GM21390 (cell line): ENCODE measurements around the gene TRIM10.
"Not testable (repeated sequence)": the region's sequence is repeated elsewhere in the genome, so short reads cannot be mapped to it uniquely, and the experiment has no call there.

Experiments
- ATAC-seq: cut with Tn5 transposase; IDR thresholded peaks from one replicate; pipeline ENCODE4 v1.9.1; 2021; ENCODE audit not compliant: unreplicated experiment

Gene TRIM10

GRCh38 chr6:30130887-30131862, 29.8 kb downstream of the TRIM10 start:
- ATAC-seq = no peak

- ATAC-seq = no peak
These were observed 30.8 kb downstream of the TRIM10 start for GRCh38 chr6:30130179-30130679.

- ATAC-seq = no peak
These were observed 31.5 kb downstream of the TRIM10 start for GRCh38 chr6:30129265-30130178.

DNA sequence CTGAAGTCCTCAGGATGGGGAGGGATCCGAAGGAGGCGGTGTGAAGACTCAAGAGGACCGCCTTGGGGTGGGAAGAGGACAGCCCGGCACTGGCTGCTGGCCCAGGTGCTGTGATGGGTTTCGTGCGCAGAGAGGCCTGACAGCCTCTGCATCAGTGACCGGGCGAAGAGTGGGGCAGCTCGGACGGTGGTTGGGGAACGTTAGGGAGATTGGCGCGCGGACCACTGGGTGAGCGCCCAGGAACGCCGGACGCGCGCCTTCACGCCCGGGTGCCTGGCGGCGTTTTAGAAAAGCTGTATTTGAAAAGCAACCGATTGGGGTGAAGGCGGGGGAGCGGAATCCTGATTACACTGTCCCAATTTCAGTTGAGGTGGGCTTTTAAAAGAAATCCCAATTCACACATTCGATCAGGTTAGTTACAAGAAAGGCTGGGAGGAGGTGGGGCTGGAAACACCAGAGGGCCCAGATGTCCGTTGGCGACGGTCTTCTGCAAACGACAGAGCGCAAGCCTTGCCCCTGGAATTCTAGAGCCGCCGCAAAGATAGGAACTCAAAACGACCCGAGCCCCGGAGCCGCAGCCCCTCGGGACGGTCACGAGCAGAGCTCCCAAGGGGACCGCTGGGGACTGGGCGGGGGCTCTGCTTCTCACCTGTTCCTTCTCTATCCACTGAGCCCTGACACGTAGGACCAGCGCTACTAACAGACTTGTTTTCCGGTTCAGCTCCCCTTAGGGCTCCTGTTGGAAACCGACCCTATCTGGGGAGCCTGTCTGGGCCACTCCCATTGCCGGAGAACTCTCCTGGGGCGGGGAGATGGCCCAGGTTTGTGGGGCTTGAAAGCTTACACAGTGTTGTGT, 33.5 kb downstream of the TRIM10 start:
- no peak for ATAC-seq

DNA sequence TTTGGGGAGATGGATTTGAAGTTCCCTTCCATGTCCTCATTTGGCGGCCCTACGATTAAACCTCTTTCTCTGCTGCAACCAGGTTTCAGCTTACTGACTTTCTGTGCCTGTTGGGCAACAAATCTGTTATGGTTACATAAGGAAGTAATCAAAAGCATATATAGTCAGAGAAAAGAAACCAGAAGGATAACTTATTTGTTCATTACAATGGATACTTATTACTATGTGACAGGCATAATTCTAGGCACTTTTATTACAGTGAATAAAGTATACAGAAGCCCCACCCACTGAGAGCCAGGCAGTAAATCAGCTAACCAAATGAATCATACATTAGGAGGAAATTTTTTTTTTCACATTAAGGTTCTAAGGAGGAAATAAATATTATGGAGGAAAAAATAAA, 38.5 kb downstream of the TRIM10 start:
- no peak for ATAC-seq

DNA sequence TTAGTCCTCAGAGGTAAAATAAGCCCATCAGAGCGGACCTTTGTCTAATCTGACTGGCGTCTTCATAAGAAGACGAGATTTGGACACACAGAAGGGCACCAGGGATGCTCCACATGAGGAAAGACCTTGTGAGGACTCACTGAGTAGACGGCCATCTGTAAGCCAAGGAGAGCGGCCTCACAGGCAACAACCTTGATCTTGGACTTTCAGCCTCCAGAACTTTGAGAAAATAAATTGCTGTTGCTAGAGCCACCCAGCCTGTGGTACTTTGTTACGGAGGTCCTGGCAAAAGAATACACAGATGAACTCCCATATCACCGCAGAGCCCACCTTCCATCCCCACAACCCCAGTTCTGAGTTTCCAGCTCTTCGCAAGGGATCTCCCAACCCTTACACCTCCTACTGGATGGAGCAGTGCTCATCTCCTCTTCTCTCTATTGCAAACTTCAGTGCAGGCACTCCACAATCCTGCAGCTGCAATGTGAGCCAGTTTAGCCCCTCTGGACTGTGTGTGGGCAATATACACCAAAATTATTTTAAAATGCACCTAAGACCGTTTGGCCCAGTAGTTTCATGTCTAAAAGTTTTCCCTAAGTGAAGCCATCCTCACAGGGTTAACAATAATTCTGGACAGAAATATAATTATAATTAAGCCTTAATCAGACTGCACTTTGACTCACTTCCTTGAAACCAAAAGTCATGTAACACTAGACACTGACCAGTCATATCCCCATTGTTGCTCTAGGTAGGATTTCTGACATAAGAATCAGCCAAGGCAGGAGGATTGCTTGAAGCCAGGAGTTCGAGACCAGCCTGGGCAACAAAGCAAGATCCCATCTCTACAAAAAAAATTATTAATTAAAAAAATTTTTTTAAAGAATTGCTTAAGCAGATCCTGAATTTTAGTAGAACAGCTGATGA, 39.3 kb downstream of the TRIM10 start:
- ATAC-seq = no peak

DNA sequence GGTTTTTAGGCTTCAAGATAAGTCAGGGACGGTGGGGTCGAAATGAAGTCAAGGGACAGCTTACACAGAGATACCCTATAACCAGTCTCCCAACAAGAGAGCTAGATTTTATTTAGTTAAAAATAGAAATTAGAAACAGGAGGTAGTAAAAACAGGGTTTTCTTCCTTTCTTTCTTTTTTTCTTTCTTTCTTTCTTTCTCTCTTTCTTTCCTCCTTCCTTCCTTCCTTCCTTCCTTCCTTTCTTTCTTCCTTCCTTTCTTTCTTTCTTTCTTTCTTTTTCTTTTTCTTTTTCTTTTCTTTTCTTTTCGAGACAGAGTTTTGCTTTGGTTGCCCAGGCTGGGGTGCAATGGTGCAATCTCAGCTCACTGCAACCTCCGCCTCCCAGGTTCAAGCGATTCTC, 42.3 kb downstream of the TRIM10 start:
- ATAC-seq = not testable (repeated sequence)

GRCh38 chr6:30116724-30117123, 44.3 kb downstream of the TRIM10 start:
- ATAC-seq = no peak

- no peak for ATAC-seq
These were observed 47.2 kb downstream of the TRIM10 start for GRCh38 chr6:30113841-30114240.

DNA sequence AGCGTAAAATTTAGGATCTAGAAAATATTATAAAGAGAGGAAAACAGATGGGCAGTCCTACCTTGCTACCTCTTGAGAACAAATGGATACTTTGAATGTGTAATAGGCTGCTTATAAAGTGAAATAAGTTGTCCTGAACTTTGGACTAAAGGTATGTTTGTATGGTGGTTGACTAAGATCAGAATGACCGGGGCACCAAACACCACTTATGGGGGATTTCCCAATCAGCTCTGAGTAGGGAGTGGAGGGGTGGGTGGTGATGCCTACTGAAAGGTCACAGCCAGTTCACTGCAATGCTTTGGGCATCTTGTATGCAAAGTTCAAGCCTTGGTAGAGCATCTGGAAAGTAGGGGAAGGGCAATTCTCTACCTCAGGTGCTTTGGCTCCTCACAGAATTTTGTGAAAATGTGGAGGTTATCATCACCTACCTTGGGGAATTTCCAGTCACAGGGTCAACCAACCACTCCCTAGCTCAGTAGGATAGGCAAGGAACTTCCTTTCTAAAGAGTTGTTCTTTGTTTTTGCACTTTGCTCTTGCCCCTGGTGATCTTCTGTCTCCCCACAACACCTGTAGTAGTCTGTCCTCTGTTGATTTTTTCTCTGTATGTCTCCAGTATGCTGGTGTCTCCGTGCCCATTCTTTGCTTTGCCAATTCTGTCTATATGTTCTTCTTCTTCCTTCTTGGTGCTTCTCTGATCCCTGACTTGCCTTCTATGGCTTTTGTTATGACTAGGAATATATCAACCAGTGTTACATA, 47.8 kb downstream of the TRIM10 start, which contains the start of gene TRIM31:
TRIM31 (minus strand) TSS at position 88 of the 757 bp plus-strand sequence. CDS start 285 bp downstream, outside the sequence.
- ATAC-seq = peak; percentile 46

DNA sequence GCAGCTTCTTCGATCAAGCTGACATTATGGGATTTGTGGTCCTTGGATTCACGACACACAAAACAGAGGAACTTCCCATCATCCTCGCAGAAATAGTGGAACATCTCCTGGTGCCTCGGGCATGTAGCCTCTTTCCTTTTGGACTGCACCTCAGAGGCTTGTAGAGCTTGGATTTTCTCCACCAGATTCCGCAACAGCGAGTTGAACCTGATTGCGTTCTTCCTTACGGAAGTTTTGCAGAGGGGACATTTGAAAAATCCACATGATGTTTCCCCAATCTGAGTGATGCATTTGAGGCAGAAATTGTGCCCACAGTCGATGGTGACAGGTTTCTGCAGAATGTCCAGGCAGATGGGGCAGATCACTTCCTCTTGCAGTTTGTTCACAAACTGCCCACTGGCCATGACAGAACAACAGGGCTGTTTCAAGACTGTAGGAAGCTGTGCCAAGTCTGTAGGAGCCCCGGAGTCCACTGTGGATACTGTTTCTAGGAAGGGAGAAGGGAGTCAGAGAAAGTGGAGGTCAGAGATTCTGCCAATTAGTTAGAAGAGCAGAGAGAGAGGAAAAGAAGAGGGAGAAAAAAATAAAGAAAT, 48.5 kb downstream of the TRIM10 start:
- ATAC-seq = no peak

DNA sequence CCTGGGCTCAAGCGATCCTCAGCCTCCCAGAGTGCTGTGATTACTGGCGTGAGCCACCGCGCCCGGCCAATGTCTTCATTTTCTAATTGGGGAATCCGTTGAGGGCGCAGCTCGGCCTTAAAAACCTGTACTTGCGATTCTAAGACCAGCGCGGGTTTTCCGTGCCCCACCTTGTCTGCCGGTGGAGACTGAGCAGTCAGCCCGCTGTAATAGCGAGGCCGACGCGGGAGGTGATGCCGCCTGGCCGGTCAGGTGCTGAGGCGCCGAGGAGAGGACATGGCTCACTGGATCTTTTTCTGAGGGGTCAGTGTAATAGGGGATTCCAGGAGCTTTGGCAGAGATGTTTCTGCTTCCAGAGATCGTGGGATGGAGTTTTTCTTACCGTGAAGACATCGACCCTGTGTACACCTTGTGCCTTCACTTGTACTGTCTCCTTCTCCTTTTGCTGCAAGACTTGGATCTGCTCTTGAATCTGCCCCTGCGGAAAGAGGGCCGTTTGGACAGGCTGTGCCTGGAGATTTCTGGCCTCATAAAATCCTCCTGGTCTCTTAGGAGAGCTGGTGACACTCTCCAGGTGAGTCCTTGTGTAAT, 49.6 kb downstream of the TRIM10 start:
- no peak for ATAC-seq

DNA sequence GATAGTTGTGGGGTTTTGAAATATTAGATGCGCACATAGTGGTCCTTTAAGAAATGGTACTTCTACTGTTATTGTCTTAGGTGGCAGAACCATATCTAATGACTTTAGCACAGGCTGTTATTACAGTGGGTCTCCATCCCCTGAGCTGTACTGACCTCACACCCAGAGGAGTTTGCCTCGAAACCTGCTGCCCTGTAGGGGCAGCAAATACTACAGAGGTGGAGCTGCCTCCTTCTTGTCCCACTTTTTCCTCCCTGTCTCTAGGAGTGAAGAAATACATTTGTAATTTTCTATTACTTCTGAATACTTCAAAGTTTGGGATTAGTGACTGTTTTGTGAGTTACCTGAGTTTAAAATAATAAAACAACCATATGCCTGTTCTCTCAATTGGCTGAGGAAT, 56.4 kb downstream of the TRIM10 start:
- ATAC-seq = no peak

- ATAC-seq = no peak
These were observed 57.2 kb downstream of the TRIM10 start for GRCh38 chr6:30103872-30104179.

DNA sequence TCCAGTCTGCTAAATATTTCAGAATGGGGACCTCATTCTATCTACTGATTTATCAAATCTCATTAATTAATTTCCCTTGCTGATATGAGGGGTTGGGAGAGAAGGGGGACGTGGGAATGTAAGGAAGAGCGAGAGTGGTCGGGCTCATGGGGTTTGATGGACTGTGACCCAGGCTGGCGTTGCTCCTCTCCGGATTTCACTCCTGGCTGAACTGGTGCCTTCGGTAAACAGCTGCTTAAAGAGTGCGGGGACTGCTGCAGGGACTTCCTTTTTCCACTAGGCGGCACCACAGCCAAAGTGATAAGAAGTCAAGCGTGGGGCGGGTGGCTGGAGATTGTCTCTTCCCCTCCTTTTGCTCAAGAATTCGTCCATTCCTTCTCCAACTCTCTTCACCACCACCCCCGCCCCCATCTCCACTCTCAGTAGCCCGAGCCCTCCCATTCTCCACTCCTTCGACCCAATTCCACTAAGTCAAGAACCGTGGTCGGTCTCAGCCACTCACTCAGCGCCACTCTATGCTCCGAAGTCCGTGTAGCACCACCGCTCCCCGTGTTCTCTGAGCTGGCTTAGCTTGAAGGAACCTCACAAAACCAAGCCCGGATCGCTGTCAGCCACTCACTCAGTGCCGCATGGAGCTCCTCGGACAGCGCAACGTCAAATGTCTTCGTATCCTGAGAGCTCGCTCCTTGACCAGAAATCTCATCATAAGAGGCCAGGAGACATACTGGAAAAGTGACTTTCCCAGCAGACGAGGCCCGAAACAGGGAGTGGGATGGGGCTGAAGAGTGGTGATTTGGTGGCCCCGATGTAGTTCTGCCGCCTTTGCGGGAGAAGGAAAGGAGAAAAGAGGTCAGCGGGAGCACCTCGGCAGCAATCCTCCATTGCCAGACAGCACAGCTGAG, 57.8 kb downstream of the TRIM10 start:
- no peak for ATAC-seq

DNA sequence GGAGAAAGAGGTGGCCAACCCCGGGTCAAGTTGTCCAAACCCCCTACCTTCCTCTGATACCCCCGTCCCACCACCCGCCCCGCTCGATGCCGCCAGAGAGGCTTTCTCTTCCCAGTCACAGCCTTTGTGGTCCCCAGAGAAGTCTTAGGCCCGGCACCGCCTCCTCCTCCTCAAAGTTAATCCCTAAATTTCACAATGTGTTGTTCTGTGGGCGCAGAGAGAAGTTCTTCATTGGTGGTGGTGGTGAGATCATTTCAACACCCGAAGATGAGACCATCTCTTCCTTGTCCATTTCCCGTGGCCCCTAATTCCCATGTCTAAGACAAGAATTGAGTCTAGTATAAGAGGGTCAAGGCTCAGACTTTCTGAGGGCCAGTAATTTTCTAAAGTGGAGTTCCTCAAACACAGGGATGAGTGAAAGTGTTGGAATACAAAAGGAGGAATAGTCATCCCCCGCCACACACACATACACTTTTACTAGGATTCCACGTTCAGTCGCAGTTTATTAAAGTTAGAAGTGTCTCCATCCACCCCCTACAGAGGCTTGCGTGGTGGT, 58.5 kb downstream of the TRIM10 start:
- no peak for ATAC-seq
